Neutrophil (primary cell): Measurements from ENCODE around the gene VSIG4.

Experiments
- H3K27ac ChIP-seq: fragments of 200-600 bp; sonication (generic); 2 replicates; pipeline ENCODE4 v1.5.1; 2016; ENCODE audit warnings: mild to moderate bottlenecking, moderate library complexity
- H3K27me3 ChIP-seq: fragments of 200-600 bp; sonication (generic); 2 replicates; pipeline ENCODE4 v1.6.0; 2016; ENCODE audit warnings: mild to moderate bottlenecking
- H3K36me3 ChIP-seq: fragments of 200-600 bp; sonication (generic); 2 replicates; pipeline ENCODE4 v1.5.1; 2017
- H3K4me1 ChIP-seq, 2 experiments: fragments of 200-600 bp in 1 of 2; sonication (generic) in 1 of 2; 1 replicate in 1 of 2; 2 replicates in 1 of 2; pipeline versions ENCODE4 v1.5.1 to v1.6.1; 2013 to 2016; ENCODE audit warnings: low read depth in 1 of 2, low read length in 1 of 2, mild to moderate bottlenecking in 1 of 2, moderate library complexity in 1 of 2; ENCODE audit not compliant: control insufficient read depth in 1 of 2, insufficient read depth in 1 of 2
- H3K4me3 ChIP-seq, 2 experiments: fragments of 200-600 bp in 1 of 2; sonication (generic) in 1 of 2; 1 replicate in 1 of 2; 2 replicates in 1 of 2; pipeline ENCODE4 v1.5.1; 2013 to 2016; ENCODE audit warnings: low read depth in 1 of 2, low read length in 1 of 2, mild to moderate bottlenecking in 1 of 2, moderate library complexity in 1 of 2
- H3K9me3 ChIP-seq: fragments of 200-600 bp; sonication (generic); 2 replicates; pipeline ENCODE4 v1.5.1; 2016
- CTCF ChIP-seq: fragments of 200-600 bp; sonication (generic); IDR thresholded peaks from 2 replicates; pipeline ENCODE4 v1.5.1; 2016; ENCODE audit warnings: antibody characterized with exemption

Gene VSIG4

GRCh38 chrX:66054978-66055377, 15.1 kb upstream of the VSIG4 start:
- TF ChIP-seq CTCF = no peak

GRCh38 chrX:66053414-66053813, 13.5 kb upstream of the VSIG4 start:
- Histone ChIP-seq H3K27ac (no peak overlapping the region), H3K4me3 (no peak overlapping the region), H3K4me1 (peaks cover 44 to 54% of the 10 kb centered on the region in 2 experiments), H3K9me3 (no peaks in the 10 kb centered on the region), H3K36me3 (no peaks in the 10 kb centered on the region), H3K27me3 (no peaks in the 10 kb centered on the region)
- TF ChIP-seq CTCF = no peak

More at GRCh38 chrX:66054978-66055377, 15.1 kb upstream of the VSIG4 start:
- no peak overlapping the region for H3K4me3 ChIP-seq
- H3K27me3 ChIP-seq = no peaks in the 10 kb centered on the region
- H3K9me3 ChIP-seq = no peaks in the 10 kb centered on the region
- no peaks in the 10 kb centered on the region for H3K36me3 ChIP-seq
- H3K4me1 ChIP-seq = peaks cover 42 to 51% of the 10 kb centered on the region in 2 experiments
- peak overlapping the region; percentile 43 for H3K27ac ChIP-seq

GRCh38 chrX:66051980-66052379, 12.1 kb upstream of the VSIG4 start:
- Histone ChIP-seq H3K9me3 (no peaks in the 10 kb centered on the region), H3K36me3 (no peaks in the 10 kb centered on the region), H3K4me3 (no peak overlapping the region), H3K27ac (no peak overlapping the region), H3K4me1 (peaks cover 45 to 57% of the 10 kb centered on the region in 2 experiments), H3K27me3 (no peaks in the 10 kb centered on the region)
- no peak for TF ChIP-seq CTCF

GRCh38 chrX:66050140-66050569, 10.3 kb upstream of the VSIG4 start:
- peaks cover 47 to 60% of the 10 kb centered on the region in 2 experiments for H3K4me1 ChIP-seq

GRCh38 chrX:66049056-66049455, 9.2 kb upstream of the VSIG4 start:
- Histone ChIP-seq H3K36me3 (no peaks in the 10 kb centered on the region), H3K27me3 (no peaks in the 10 kb centered on the region), H3K4me1 (peaks cover 36 to 49% of the 10 kb centered on the region in 2 experiments), H3K4me3 (no peak overlapping the region), H3K27ac (no peak overlapping the region), H3K9me3 (no peaks in the 10 kb centered on the region)
- no peak for TF ChIP-seq CTCF

More at GRCh38 chrX:66050140-66050569, 10.3 kb upstream of the VSIG4 start:
- Histone ChIP-seq H3K9me3 (no peaks in the 10 kb centered on the region), H3K27me3 (no peaks in the 10 kb centered on the region), H3K36me3 (no peaks in the 10 kb centered on the region), H3K27ac (peak overlapping the region; percentile 42), H3K4me3 (no peak overlapping the region)
- no peak for TF ChIP-seq CTCF
